C4-2B (cell line): ENCODE data around the gene NUDT1.

Source experiments
- CTCF ChIP-seq: fragments of 450-650 bp; conservative IDR thresholded peaks from 2 replicates; pipeline ENCODE4 v1.5.1; 2017; ENCODE audit warnings: mild to moderate bottlenecking
- ZFX ChIP-seq: fragments of 450-650 bp; IDR thresholded peaks from 2 replicates; pipeline ENCODE4 v1.6.1; 2017

- no peak for TF ChIP-seq CTCF
- TF ChIP-seq ZFX = no peak
Measured at GRCh38 chr7:2272031-2272430, 30.0 kb downstream of the NUDT1 start.
